Parathyroid adenoma (tissue), 2 donors: ENCODE data around the gene SLC9A9.

Experiments used
- H2AFZ ChIP-seq: fragments of 300-600 bp; sonication (generic); one replicate; pipeline ENCODE4 v1.7.0; 2017; ENCODE audit warnings: antibody characterized with exemption, mild to moderate bottlenecking
- H3K27ac ChIP-seq: fragments of 300-600 bp; sonication (generic); one replicate; pipeline ENCODE4 v1.7.0; 2017
- H3K27me3 ChIP-seq: fragments of 300-600 bp; sonication (generic); one replicate; pipeline ENCODE4 v1.7.0; 2017; ENCODE audit warnings: low read length; ENCODE audit not compliant: control insufficient read depth, insufficient read depth
- H3K36me3 ChIP-seq: fragments of 300-600 bp; sonication (generic); one replicate; pipeline ENCODE4 v1.7.0; 2017; ENCODE audit warnings: low read length; ENCODE audit not compliant: control insufficient read depth, insufficient read depth
- H3K4me1 ChIP-seq: fragments of 300-600 bp; sonication (generic); one replicate; pipeline ENCODE4 v1.7.0; 2017; ENCODE audit warnings: control low read depth
- H3K4me2 ChIP-seq: fragments of 300-600 bp; sonication (generic); one replicate; pipeline ENCODE4 v1.7.0; 2017; ENCODE audit warnings: low read length
- H3K4me3 ChIP-seq: fragments of 300-600 bp; sonication (generic); one replicate; pipeline ENCODE4 v1.7.0; 2017; ENCODE audit warnings: low read depth, low read length
- H3K79me2 ChIP-seq: fragments of 300-600 bp; sonication (generic); one replicate; pipeline ENCODE4 v1.7.0; 2017; ENCODE audit warnings: control low read depth
- H3K9ac ChIP-seq: fragments of 300-600 bp; sonication (generic); one replicate; pipeline ENCODE4 v1.7.0; 2017; ENCODE audit warnings: mild to moderate bottlenecking
- H3K9me3 ChIP-seq: fragments of 300-600 bp; sonication (generic); one replicate; pipeline ENCODE4 v1.7.0; 2017; ENCODE audit warnings: low read length; ENCODE audit not compliant: control insufficient read depth
- CTCF ChIP-seq: fragments of 300-600 bp; sonication (generic); IDR thresholded peaks from one replicate; pipeline ENCODE4 v1.7.0; 2017; ENCODE audit warnings: antibody characterized with exemption, mild to moderate bottlenecking
- donor health status: primary hyperparathyroidism.

SLC9A9 gene

GRCh38 chr3:143471705-143472104 is 376.6 kb downstream of the SLC9A9 start:
- Histone ChIP-seq H3K79me2 (no peaks in the 10 kb centered on the region), H3K9ac (no peak overlapping the region), H3K27me3 (no peaks in the 10 kb centered on the region), H3K4me1 (no peaks in the 10 kb centered on the region), H3K27ac (no peak overlapping the region), H2AFZ (no peak overlapping the region), H3K4me2 (no peak overlapping the region), H3K4me3 (no peak overlapping the region), H3K9me3 (no peaks in the 10 kb centered on the region), H3K36me3 (no peaks in the 10 kb centered on the region)
- TF ChIP-seq CTCF = no peak

GRCh38 chr3:143469159-143469558 is 379.1 kb downstream of the SLC9A9 start:
- Histone ChIP-seq H3K4me3 (no peak overlapping the region), H2AFZ (no peak overlapping the region)

GRCh38 chr3:143465666-143466065 is 382.6 kb downstream of the SLC9A9 start:
- Histone ChIP-seq H3K27me3 (no peaks in the 10 kb centered on the region), H3K9me3 (no peaks in the 10 kb centered on the region), H3K27ac (no peak overlapping the region), H3K79me2 (no peaks in the 10 kb centered on the region), H3K9ac (no peak overlapping the region), H3K4me3 (no peak overlapping the region), H3K36me3 (no peaks in the 10 kb centered on the region), H2AFZ (no peak overlapping the region), H3K4me2 (no peak overlapping the region), H3K4me1 (no peaks in the 10 kb centered on the region)
- TF ChIP-seq CTCF = no peak

More at GRCh38 chr3:143469159-143469558, 379.1 kb downstream of the SLC9A9 start:
- Histone ChIP-seq H3K27ac (no peak overlapping the region), H3K27me3 (no peaks in the 10 kb centered on the region), H3K36me3 (no peaks in the 10 kb centered on the region), H3K9ac (no peak overlapping the region), H3K9me3 (no peaks in the 10 kb centered on the region), H3K4me1 (no peaks in the 10 kb centered on the region), H3K79me2 (no peaks in the 10 kb centered on the region), H3K4me2 (no peak overlapping the region)
- no peak for TF ChIP-seq CTCF

- Histone ChIP-seq H2AFZ (no peak overlapping the region), H3K79me2 (no peaks in the 10 kb centered on the region), H3K9ac (no peak overlapping the region), H3K4me3 (no peak overlapping the region), H3K4me2 (no peak overlapping the region), H3K4me1 (no peaks in the 10 kb centered on the region), H3K27ac (no peak overlapping the region), H3K36me3 (no peaks in the 10 kb centered on the region), H3K27me3 (no peaks in the 10 kb centered on the region), H3K9me3 (no peaks in the 10 kb centered on the region)
- no peak for TF ChIP-seq CTCF
Measured at GRCh38 chr3:143464850-143465249, 383.4 kb downstream of the SLC9A9 start.

GRCh38 chr3:143455480-143455879 is 392.8 kb downstream of the SLC9A9 start:
- no peaks in the 10 kb centered on the region for H3K27me3 ChIP-seq
- no peak overlapping the region for H3K27ac ChIP-seq
- no peak overlapping the region for H3K4me3 ChIP-seq
- no peaks in the 10 kb centered on the region for H3K9me3 ChIP-seq
- no peak for TF ChIP-seq CTCF
- H3K36me3 ChIP-seq = no peaks in the 10 kb centered on the region
- H3K79me2 ChIP-seq = no peaks in the 10 kb centered on the region
- H2AFZ ChIP-seq = no peak overlapping the region
- H3K4me1 ChIP-seq = no peaks in the 10 kb centered on the region
- no peak overlapping the region for H3K4me2 ChIP-seq
- H3K9ac ChIP-seq = no peak overlapping the region
